GM12878 (cell line): ENCODE measurements around the gene TRIM37. TPM values are rescaled to one million over a fixed set of nuclear protein-coding genes. Genes with fewer than 3 reads are reported as not detected.
A peak's percentile ranks its signal among the peaks of the same experiment; 100 is the strongest.

ENCODE experiments used
- ATAC-seq: fragments of 200-7000 bp; cut with Tn5 transposase; 3 replicates; pipeline ENCODE4 v1.9.1; 2020; ENCODE audit warnings: mild to moderate bottlenecking, moderate library complexity
- BruUV-seq: library from RNA; stranded (reverse); fragments of 400-500 nt; replicated peaks from 2 replicates; lab custom pipeline; 2021; lab: Mats Ljungman, UMichigan
- CTCF ChIA-PET: fragments of 300-600 bp; sonication (Branson Sonifier 250); formaldehyde crosslinking; extraction: SDS; loops from one replicate; lab custom pipeline; 2021; ENCODE audit warnings: inconsistent platforms; lab: Yijun Ruan, JAX
- POLR2A ChIA-PET: fragments of 350-600 bp; formaldehyde crosslinking; extraction: SDS; loops from one replicate; lab custom pipeline; 2021; ENCODE audit warnings: inconsistent platforms; lab: Charles Lee
- RAD21 ChIA-PET: fragments of 300-600 bp; sonication (Branson Sonifier 250); formaldehyde crosslinking; loops from one replicate; lab custom pipeline; 2023; ENCODE audit warnings: antibody characterized with exemption; ENCODE audit not compliant: unreplicated experiment; lab: Charles Lee
- SMC1A ChIA-PET: fragments of 300-600 bp; sonication (Branson Sonifier 250); formaldehyde crosslinking; loops from one replicate; lab custom pipeline; 2023; ENCODE audit not compliant: unreplicated experiment, uncharacterized antibody; lab: Charles Lee
- DNase-seq: peaks from one replicate; pipeline ENCODE4 v3.0.0-alpha.2; 2011; ENCODE audit warnings: low read depth, low spot score
- FAIRE-seq: peaks from 3 replicates; lab custom pipeline; 2011; peaks lifted over from hg19 to GRCh38; lab: Jason Lieb, UNC
- H2AFZ ChIP-seq: 2 replicates; pipeline ENCODE4 v1.6.0; 2011; ENCODE audit warnings: low read depth, low read length, control low read depth; ENCODE audit not compliant: control insufficient read depth
- H3K27ac ChIP-seq: 2 replicates; pipeline ENCODE4 v1.5.1; 2011; ENCODE audit warnings: control low read depth; ENCODE audit not compliant: control insufficient read depth, insufficient read depth
- H3K27me3 ChIP-seq, 2 experiments: replicated peaks in 1 of 2; 2 replicates each; pipeline versions ENCODE4 v1.6.0 to v1.6.1; 2011; ENCODE audit warnings: low read length in 1 of 2; ENCODE audit not compliant: control insufficient read depth in 2 of 2, insufficient read depth in 2 of 2
- H3K36me3 ChIP-seq, 2 experiments: 2 replicates each; pipeline ENCODE4 v1.5.1; 2011; ENCODE audit warnings: low read length in 1 of 2; ENCODE audit not compliant: control insufficient read depth in 2 of 2, insufficient read depth in 2 of 2
- H3K4me1 ChIP-seq: 2 replicates; pipeline ENCODE4 v1.6.1; 2011; ENCODE audit warnings: mild to moderate bottlenecking, low read length, moderate library complexity, mixed read lengths; ENCODE audit not compliant: control insufficient read depth, insufficient read depth
- H3K4me2 ChIP-seq: 2 replicates; pipeline ENCODE4 v1.6.0; 2011; ENCODE audit warnings: control low read depth; ENCODE audit not compliant: control insufficient read depth, insufficient read depth
- H3K4me3 ChIP-seq: fragments of 200-600 bp; sonication (generic); 2 replicates; pipeline ENCODE4 v1.5.1; 2016
- H3K79me2 ChIP-seq: 2 replicates; pipeline ENCODE4 v1.6.0; 2011; ENCODE audit warnings: low read length; ENCODE audit not compliant: control insufficient read depth, insufficient read depth
- H3K9ac ChIP-seq: 2 replicates; pipeline ENCODE4 v1.8.0; 2011; ENCODE audit warnings: low read length, control low read depth, mixed read lengths; ENCODE audit not compliant: control insufficient read depth, insufficient read depth
- H3K9me3 ChIP-seq: replicated peaks from 3 replicates; pipeline ENCODE4 v1.5.1; 2011; ENCODE audit warnings: mild to moderate bottlenecking, low read length; ENCODE audit not compliant: control insufficient read depth, insufficient read depth
- H4K20me1 ChIP-seq: 2 replicates; pipeline ENCODE4 v1.6.0; 2011; ENCODE audit not compliant: control insufficient read depth, insufficient read depth
- BCL11A ChIP-seq: IDR thresholded peaks from 2 replicates; pipeline ENCODE4 v1.6.1; 2011; ENCODE audit warnings: low read depth, low read length
- BMI1 ChIP-seq: fragments of 450-650 bp; IDR thresholded peaks from 2 replicates; pipeline ENCODE4 v1.6.1; 2016; ENCODE audit warnings: mild to moderate bottlenecking, moderate library complexity, borderline replicate concordance
- ETV6 ChIP-seq, 2 experiments: fragments of 450-650 bp in 1 of 2; IDR thresholded peaks in 1 of 2; conservative IDR thresholded peaks in 1 of 2; 2 replicates each; pipeline ENCODE4 v1.6.1; 2014; ENCODE audit warnings: antibody characterized with exemption in 1 of 2, borderline replicate concordance in 1 of 2, low read depth in 1 of 2, mild to moderate bottlenecking in 1 of 2, moderate library complexity in 1 of 2
- GATAD2B ChIP-seq: fragments of 450-650 bp; conservative IDR thresholded peaks from 2 replicates; pipeline ENCODE4 v1.6.1; 2017; ENCODE audit warnings: low read depth, mild to moderate bottlenecking, moderate library complexity
- IKZF1 ChIP-seq: fragments of 450-650 bp; conservative IDR thresholded peaks from 2 replicates; pipeline ENCODE4 v1.6.1; 2017; ENCODE audit warnings: antibody characterized with exemption, mild to moderate bottlenecking
- MEF2A ChIP-seq: IDR thresholded peaks from 2 replicates; pipeline ENCODE4 v1.6.1; 2011; ENCODE audit warnings: low read depth, mild to moderate bottlenecking, low read length, moderate library complexity; ENCODE audit not compliant: insufficient read depth
- POLR2AphosphoS5 ChIP-seq: IDR thresholded peaks from 2 replicates; pipeline ENCODE4 v1.6.1; 2011; ENCODE audit warnings: mild to moderate bottlenecking, low read length, inconsistent platforms
- RELA ChIP-seq: fragments of 450-650 bp; IDR thresholded peaks from 2 replicates; pipeline ENCODE4 v1.8.0; 2014; ENCODE audit warnings: borderline replicate concordance; ENCODE audit not compliant: partially characterized antibody
- SMAD5 ChIP-seq: IDR thresholded peaks from 2 replicates; pipeline ENCODE4 v1.6.1; 2016; ENCODE audit warnings: antibody characterized with exemption, low read depth
- SPI1 ChIP-seq: IDR thresholded peaks from 2 replicates; pipeline ENCODE4 v1.6.1; 2011; ENCODE audit warnings: low read depth, mild to moderate bottlenecking, low read length, moderate library complexity, borderline replicate concordance; ENCODE audit not compliant: insufficient read depth
- STAT3 ChIP-seq: IDR thresholded peaks from 2 replicates; pipeline ENCODE4 v1.6.1; 2011; ENCODE audit warnings: low read depth, low read length, improper control_type of control experiment
- WGBS: methylation state at CpG from one replicate; pipeline ENCODE4 v1.1.6; 2016; ENCODE audit warnings: low lambda C conversion rate; ENCODE audit not compliant: insufficient replicate concordance, insufficient coverage; ENCODE audit errors: missing lambda C conversion rate; 5-methylcytosine and 5-hydroxymethylcytosine counted together
- in situ Hi-C: fragments of 300-500 bp; cut with MboI; formaldehyde crosslinking; loops from 9 replicates; pipeline ENCODE4 v1.14.3; 2018; ENCODE audit warnings: mixed read lengths
- intact Hi-C: fragments of 100-400 bp; cut with micrococcal nuclease; formaldehyde crosslinking; loops from one replicate; pipeline ENCODE4 v1.14.2; 2022; ENCODE audit not compliant: unreplicated experiment
- polyA plus RNA-seq, 11 experiments: library from polyadenylated mRNA; depleted of rRNA in 4 of 11; unstranded in 6 of 11; stranded (reverse) in 5 of 11; fragments of >200 nt; fragmentation: Nextera tagmentation in 4 of 11; fragmentation: Illumina TruSeq in 1 of 11; extraction: Ambion mirVana in 4 of 11; extraction: Trizol in 1 of 11; gene quantifications; 1 replicate in 1 of 11; 2 replicates in 10 of 11; pipeline versions ENCODE4 v1.2.1 to v1.2.3, GENCODE V29; 2011 to 2016; ENCODE audit warnings: inconsistent platforms in 2 of 11, missing spikeins in 2 of 11, low read depth in 1 of 11
- total RNA-seq, 4 experiments: library from RNA; depleted of rRNA in 3 of 4; stranded (reverse); fragments of >200 nt in 3 of 4; fragmentation: Illumina TruSeq in 1 of 4; extraction: Trizol in 1 of 4; gene quantifications; 2 replicates each; pipeline versions ENCODE4 v1.2.1 to v1.2.3, GENCODE V29; 2013 to 2021
- TF ChIP-seq, protein P1 (sequence below): IDR thresholded peaks from 2 replicates; pipeline ENCODE4 v1.6.1; 2012; ENCODE audit warnings: low read depth, low read length, improper control_type of control experiment
- TF ChIP-seq, protein P2 (sequence below): fragments of 150-350 bp; IDR thresholded peaks from 2 replicates; pipeline ENCODE4 v1.6.1; 2014; ENCODE audit warnings: mild to moderate bottlenecking, low read depth, low read length

TRIM37 gene
- total and polyA plus RNA-seq, 10 of the 15 experiments (the other 5 are each of a cell fraction or from before 2014, with no cell fraction given): 4.8 to 20.6 (median 18.1) TPM

DNA sequence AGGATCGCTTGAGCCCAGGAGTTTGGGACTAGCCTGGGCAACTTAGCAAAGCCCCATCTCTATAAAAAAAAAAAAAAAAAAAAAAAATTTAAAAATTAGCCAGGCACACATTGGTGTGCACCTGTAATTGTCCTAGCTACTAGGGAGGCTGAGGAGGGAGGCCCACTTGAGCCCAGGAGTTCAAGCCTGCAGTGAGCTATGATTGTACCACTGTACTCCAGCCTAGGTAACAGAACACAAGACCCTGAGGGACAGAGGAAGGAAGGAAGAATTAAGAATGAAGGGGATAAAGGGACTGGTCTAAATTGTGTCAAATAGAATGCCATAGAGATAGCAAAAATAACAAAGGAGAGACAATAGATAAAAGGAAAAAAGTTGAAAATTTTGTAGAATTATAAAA, 102.8 kb downstream of the TRIM37 start:
- Histone ChIP-seq H3K79me2 (no peaks in the 10 kb centered on the region; the same call in 1 of the 2 replicates), H3K36me3 (0 out of 4 replicates have a peak, but pooled peaks cover 0 to 2% of the 10 kb centered on the region in 2 experiments), H3K27me3 (no peaks in the 10 kb centered on the region), H3K4me1 (peaks cover 18% of the 10 kb centered on the region), H3K4me3 (no peak overlapping the region), H3K4me2 (no peak overlapping the region), H3K9me3 (no peaks in the 10 kb centered on the region), H2AFZ (no peak overlapping the region), H3K9ac (no peak overlapping the region), H3K27ac (no peak overlapping the region), H4K20me1 (no peaks in the 10 kb centered on the region)
- no TSS peak for BruUV-seq
- POLR2A ChIA-PET: interaction anchor here (0.5 to 1.3 kb wide), 10 partner anchors 44 to 485 kb away, joined by 3 to 6 read pairs (median 4); partner anchors contain the start of gene GDPD1
- intact Hi-C loops: loop anchor here (1.0 kb wide), 1 partner anchor 44 kb away; no protein-coding TSS in a partner anchor
- RAD21 ChIA-PET: interaction anchor here (0.6 to 5.0 kb wide), 15 partner anchors 11 to 686 kb away, joined by 3 to 71 read pairs (median 7); no protein-coding TSS in a partner anchor
- FAIRE-seq (peak; percentile 18), DNase-seq (no peak), ATAC-seq (no peak)
- SMC1A ChIA-PET: interaction anchor here (0.6 to 6.0 kb wide), 20 partner anchors 12 to 621 kb away, joined by 3 to 62 read pairs (median 5); partner anchors contain the start of gene SKA2
- TF ChIP-seq IKZF1: no peak
- peak in 1 of 2 experiments; percentile 84; a peak in 1 of 4 replicates for TF ChIP-seq ETV6 (conservative IDR thresholded peaks at IDR 0.05 in 1 of 2, IDR thresholded peaks at IDR 0.05 in 1 of 2; ENCODE audit: borderline replicate concordance in 1 of 2, low read depth in 1 of 2)
- in situ Hi-C loops: no loop called here
- CTCF ChIA-PET: interaction anchor here (0.6 to 6.6 kb wide), 20 partner anchors 9 to 485 kb away, joined by 3 to 110 read pairs (median 7); no protein-coding TSS in a partner anchor
- 100% methylated on average over 1 of the region's 1 CpG for WGBS

DNA sequence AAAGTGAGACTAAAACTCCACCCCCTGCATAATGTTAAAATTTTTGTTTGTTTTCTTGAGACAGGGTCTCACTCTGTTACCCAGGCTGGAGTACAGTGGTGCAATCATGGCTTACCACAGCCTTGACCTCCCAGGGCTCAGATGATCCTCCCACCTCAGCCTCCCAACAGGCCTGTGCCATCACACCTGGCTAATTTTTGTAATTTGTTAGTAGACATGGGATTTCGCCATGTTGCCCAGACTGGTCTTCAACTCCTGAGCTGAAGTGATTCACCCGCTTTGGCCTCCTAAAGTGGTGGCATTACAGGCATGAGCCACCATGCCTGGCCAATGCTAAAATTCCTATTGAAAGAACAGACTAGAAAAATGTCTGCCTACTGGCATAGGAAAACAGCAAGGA, 103.8 kb downstream of the TRIM37 start:
- ChIA-PET SMC1A (interaction anchor here (0.6 to 6.0 kb wide), 17 partner anchors 11 to 484 kb away, joined by 3 to 62 read pairs (median 8); no protein-coding TSS in a partner anchor), POLR2A (interaction anchor here (0.7 to 1.4 kb wide), 4 partner anchors 32 to 680 kb away, joined by 3 to 6 read pairs (median 4); no protein-coding TSS in a partner anchor), RAD21 (interaction anchor here (0.8 to 5.0 kb wide), 9 partner anchors 10 to 484 kb away, joined by 3 to 71 read pairs (median 11); no protein-coding TSS in a partner anchor), CTCF (interaction anchor here (0.8 to 6.6 kb wide), 14 partner anchors 8 to 484 kb away, joined by 3 to 110 read pairs (median 8); no protein-coding TSS in a partner anchor)
- in situ Hi-C loops (no loop called here), intact Hi-C loops (no loop called here)
- no peak for FAIRE-seq
- Histone ChIP-seq H2AFZ (no peak overlapping the region), H3K36me3 (0 out of 4 replicates have a peak, but pooled peaks cover 0 to 2% of the 10 kb centered on the region in 2 experiments), H3K4me1 (peaks cover 18% of the 10 kb centered on the region), H3K4me3 (no peak overlapping the region), H3K9me3 (no peaks in the 10 kb centered on the region), H3K27me3 (no peaks in the 10 kb centered on the region), H3K79me2 (no peaks in the 10 kb centered on the region; the same call in 1 of the 2 replicates), H3K4me2 (no peak overlapping the region), H3K27ac (peak overlapping the region; percentile 87; the same call in 1 of the 2 replicates), H4K20me1 (no peaks in the 10 kb centered on the region), H3K9ac (no peak overlapping the region)
- BruUV-seq: no TSS peak
- no peak for DNase-seq
- ATAC-seq: no peak
- WGBS: 94% methylated on average over 2 of the region's 2 CpGs
- TF ChIP-seq SPI1 (no peak), BMI1 (no peak), SMAD5 (no peak), STAT3 (no peak), GATAD2B (no peak), BCL11A (no peak), MEF2A (no peak), RELA (no peak), POLR2AphosphoS5 (no peak)
- TF ChIP-seq, protein P1, sequence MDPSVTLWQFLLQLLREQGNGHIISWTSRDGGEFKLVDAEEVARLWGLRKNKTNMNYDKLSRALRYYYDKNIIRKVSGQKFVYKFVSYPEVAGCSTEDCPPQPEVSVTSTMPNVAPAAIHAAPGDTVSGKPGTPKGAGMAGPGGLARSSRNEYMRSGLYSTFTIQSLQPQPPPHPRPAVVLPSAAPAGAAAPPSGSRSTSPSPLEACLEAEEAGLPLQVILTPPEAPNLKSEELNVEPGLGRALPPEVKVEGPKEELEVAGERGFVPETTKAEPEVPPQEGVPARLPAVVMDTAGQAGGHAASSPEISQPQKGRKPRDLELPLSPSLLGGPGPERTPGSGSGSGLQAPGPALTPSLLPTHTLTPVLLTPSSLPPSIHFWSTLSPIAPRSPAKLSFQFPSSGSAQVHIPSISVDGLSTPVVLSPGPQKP: no peak
- TF ChIP-seq, protein P2, sequence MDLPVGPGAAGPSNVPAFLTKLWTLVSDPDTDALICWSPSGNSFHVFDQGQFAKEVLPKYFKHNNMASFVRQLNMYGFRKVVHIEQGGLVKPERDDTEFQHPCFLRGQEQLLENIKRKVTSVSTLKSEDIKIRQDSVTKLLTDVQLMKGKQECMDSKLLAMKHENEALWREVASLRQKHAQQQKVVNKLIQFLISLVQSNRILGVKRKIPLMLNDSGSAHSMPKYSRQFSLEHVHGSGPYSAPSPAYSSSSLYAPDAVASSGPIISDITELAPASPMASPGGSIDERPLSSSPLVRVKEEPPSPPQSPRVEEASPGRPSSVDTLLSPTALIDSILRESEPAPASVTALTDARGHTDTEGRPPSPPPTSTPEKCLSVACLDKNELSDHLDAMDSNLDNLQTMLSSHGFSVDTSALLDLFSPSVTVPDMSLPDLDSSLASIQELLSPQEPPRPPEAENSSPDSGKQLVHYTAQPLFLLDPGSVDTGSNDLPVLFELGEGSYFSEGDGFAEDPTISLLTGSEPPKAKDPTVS: no peak
